Renal pelvis (tissue), 12 donors: ENCODE measurements around the gene FAAP100. TPM values are rescaled to one million over a fixed set of nuclear protein-coding genes. Genes with fewer than 3 reads are reported as not detected.
"Not testable (repeated sequence)": the region's sequence is repeated elsewhere in the genome, so short reads cannot be mapped to it uniquely, and the experiment has no call there.

Experiments used
- DNase-seq: peaks from one replicate; pipeline ENCODE4 v3.0.0-alpha.2; 2013
- long read RNA-seq, 16 experiments: transcript quantifications; one replicate each; lab custom pipeline, GENCODE V29; 2026
- polyA plus RNA-seq, 3 donors: library from polyadenylated mRNA; unstranded; fragments of 120-200 nt; gene quantifications; one replicate each; pipeline ENCODE4 v1.2.1, GENCODE V29; 2013; ENCODE audit not compliant: insufficient read length in 3 of 3

The FAAP100 gene, protein sequence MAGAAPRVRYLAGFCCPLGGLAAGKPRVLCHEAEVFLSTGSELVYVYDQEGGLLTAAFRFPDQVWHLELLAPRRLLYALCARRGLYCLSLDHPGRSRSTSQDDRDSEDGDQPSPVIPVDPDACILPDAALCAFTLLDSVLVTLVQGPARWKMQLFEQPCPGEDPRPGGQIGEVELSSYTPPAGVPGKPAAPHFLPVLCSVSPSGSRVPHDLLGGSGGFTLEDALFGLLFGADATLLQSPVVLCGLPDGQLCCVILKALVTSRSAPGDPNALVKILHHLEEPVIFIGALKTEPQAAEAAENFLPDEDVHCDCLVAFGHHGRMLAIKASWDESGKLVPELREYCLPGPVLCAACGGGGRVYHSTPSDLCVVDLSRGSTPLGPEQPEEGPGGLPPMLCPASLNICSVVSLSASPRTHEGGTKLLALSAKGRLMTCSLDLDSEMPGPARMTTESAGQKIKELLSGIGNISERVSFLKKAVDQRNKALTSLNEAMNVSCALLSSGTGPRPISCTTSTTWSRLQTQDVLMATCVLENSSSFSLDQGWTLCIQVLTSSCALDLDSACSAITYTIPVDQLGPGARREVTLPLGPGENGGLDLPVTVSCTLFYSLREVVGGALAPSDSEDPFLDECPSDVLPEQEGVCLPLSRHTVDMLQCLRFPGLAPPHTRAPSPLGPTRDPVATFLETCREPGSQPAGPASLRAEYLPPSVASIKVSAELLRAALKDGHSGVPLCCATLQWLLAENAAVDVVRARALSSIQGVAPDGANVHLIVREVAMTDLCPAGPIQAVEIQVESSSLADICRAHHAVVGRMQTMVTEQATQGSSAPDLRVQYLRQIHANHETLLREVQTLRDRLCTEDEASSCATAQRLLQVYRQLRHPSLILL
- 10 to 100 TPM; 27.1 to 40.7 (median 30.0) TPM for polyA plus RNA-seq
- long read RNA-seq, donor 1, partial matches to known transcripts, result 0 of 7 reads
- long read RNA-seq, donor 1, other reads (novel, unspliced or antisense), result 0 of 7 reads
- long read RNA-seq, donor 2, transcript FAAP100-201 (9 exons, 3,627 nt), result major isoform, 8 of 13 reads
- long read RNA-seq, donor 2, partial matches to known transcripts, result 0 of 13 reads
- long read RNA-seq, donor 2, other reads (novel, unspliced or antisense), result 0 of 13 reads
- long read RNA-seq, donor 3, transcript FAAP100-201 (9 exons, 3,627 nt), result major isoform, 5 of 25 reads
- long read RNA-seq, donor 3, partial matches to known transcripts, result 16 of 25 reads
- long read RNA-seq, donor 3, other reads (novel, unspliced or antisense), result 0 of 25 reads
- long read RNA-seq, donor 4, partial matches to known transcripts, result 0 of 7 reads
- long read RNA-seq, donor 4, other reads (novel, unspliced or antisense), result 0 of 7 reads
- long read RNA-seq, donor 5, partial matches to known transcripts, result 0 of 5 reads
- long read RNA-seq, donor 5, other reads (novel, unspliced or antisense), result 0 of 5 reads
- long read RNA-seq, donor 6, transcript FAAP100-202 (5 exons, 2,996 nt), result major isoform, 11 of 12 reads
- long read RNA-seq, donor 6, partial matches to known transcripts, result 0 of 12 reads
- long read RNA-seq, donor 6, other reads (novel, unspliced or antisense), result 0 of 12 reads
- long read RNA-seq, donor 7, transcript FAAP100-201 (9 exons, 3,627 nt), result major isoform, 7 of 10 reads
- long read RNA-seq, donor 7, partial matches to known transcripts, result 0 of 10 reads
- long read RNA-seq, donor 7, other reads (novel, unspliced or antisense), result 0 of 10 reads
- long read RNA-seq, donor 8, partial matches to known transcripts, result 0 of 1 reads
- long read RNA-seq, donor 8, other reads (novel, unspliced or antisense), result 0 of 1 reads
- long read RNA-seq, donor 9, partial matches to known transcripts, result 0 of 5 reads
- long read RNA-seq, donor 9, other reads (novel, unspliced or antisense), result 0 of 5 reads
- long read RNA-seq, donor 10, partial matches to known transcripts, result 0 of 3 reads
- long read RNA-seq, donor 10, other reads (novel, unspliced or antisense), result 0 of 3 reads
- long read RNA-seq, donor 11, partial matches to known transcripts, result 7 of 8 reads
- long read RNA-seq, donor 11, other reads (novel, unspliced or antisense), result 0 of 8 reads
- long read RNA-seq, donor 12, partial matches to known transcripts, result 0 of 8 reads
- long read RNA-seq, donor 12, other reads (novel, unspliced or antisense), result 0 of 8 reads
- long read RNA-seq, donor 13, partial matches to known transcripts, result 0 of 4 reads
- long read RNA-seq, donor 13, other reads (novel, unspliced or antisense), result 0 of 4 reads
- long read RNA-seq, donor 14, result 0 reads
- long read RNA-seq, donor 15, result 0 reads
- long read RNA-seq, donor 16, partial matches to known transcripts, result 0 of 6 reads
- long read RNA-seq, donor 16, other reads (novel, unspliced or antisense), result 0 of 6 reads

DNA sequence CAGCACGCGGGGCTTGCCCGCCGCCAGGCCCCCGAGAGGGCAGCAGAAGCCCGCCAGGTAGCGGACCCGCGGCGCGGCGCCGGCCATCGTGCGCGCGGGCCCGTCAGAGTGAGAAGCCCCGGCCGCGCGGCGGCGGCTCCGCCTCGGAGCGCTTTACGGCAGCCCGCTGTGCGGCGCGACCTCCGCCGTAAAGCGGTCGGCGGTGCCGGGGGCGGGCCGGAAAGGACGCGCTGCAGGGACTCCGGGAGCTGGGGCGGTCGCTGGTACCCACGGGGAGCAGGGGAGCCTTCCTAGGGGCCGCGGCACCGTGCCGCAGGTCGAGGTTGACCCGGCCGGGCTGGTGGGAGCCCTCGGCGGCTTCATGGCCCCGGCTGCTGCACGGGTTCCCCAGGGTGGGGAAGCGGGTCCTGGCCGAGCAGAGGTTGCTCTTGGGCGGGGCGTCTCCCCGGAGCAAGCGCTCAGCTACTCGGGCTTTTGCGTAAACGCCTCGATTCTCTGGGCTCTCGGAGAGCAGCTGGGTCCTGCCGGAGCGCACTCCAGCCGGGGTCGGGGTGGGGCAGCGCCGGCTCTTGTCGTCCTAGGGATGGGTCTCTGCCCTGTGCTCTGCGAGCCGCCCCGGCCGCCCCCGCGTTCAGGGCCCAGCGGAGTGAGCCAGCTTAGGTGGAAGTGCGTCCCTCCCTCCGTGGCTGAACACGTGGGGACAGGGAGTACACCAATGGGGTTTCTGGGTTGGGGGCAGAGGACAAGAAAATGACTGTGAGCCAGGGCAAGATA is at the start of gene FAAP100:
TSS of gene FAAP100 (minus strand) at position 110 of the 774 bp plus-strand sequence. CDS start at position 87, 23 bp downstream.
- peak; percentile 83 for DNase-seq

DNA sequence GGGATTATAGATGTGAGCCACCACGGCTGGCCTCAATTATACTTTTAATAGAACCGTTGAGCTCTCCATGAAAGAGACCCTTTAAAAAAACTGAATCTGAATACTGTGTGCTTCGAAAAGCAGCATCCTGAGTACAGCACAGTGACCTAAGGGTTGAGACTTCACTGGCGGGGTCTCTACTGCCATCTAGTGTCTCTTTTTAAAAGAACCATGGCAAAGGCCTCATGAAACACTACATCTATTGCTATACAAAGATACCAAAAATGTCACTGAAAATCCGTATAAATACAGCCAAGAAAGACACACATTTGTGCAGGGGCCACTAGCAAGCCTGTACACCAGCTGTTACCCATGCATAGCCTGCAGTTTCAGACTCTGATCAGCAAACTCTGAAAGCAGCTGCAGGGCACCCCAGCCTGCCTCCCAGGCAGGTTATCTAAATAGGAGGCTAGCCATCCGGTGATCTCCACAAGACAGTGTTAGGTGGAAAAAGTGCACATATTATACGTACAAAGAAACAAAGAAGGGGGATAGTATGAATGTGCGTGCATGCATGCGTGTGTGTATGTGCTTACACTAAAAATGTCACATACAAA is 49.5 kb upstream of the FAAP100 start:
- peak; percentile 74 for DNase-seq

DNA sequence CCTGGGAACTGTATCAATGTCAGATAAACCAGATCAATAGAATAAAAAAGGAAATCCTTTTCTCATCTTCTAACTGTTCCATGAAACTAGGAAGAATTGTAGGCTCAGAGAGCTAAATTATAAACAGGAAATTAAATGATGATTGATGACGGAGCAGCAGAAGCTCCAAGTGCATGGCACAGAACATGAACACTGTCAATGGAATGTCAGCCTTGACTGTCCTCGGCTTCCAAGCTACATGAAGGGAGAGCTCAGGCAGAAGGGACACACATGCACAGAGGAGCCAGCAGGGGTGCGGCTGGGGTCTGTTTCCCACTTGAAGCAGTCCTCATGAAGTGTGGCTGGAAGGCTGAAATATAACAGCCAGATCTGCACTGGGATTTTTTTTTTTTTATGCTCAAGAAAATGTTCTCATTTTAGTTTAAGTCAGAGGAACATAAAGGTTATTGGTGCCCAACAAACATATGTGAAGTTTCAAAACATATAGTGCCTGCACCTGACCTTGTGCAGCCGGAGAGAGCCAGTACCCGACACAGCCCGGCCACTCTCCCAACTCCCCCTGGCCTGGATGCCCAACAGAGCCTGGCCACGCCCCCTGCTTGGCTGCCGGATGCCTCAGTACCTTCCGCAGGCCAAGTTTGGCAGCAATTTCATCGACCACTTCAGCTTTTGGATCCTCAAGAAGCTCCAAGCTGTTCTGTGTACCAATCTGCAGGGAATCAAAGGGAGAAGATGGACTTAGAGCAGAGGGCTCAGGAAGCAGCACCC is 47.8 kb upstream of the FAAP100 start:
- DNase-seq, result no peak

- no peak for DNase-seq
Observed at GRCh38 chr17:81593105-81593871, 41.1 kb upstream of the FAAP100 start.

DNA sequence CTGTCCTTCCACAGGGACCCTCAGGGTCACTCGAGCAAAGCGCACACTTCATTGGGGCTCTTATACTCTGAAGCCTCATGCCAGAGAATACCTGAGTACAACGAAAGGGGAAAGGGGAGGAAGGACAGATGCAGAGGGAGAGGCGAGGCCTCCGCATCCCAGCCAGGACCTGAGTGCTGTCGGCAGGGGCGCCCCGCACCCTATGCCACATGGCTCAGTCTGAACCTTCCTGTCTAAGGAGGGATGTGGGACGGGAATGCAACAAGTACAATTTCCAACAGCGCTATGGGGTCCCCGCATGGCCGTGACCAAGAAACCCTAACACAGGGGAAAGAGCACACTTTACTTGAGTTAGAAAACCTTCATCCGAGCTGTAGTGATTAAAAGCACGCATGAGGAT is 39.8 kb upstream of the FAAP100 start:
- DNase-seq, result no peak

DNA sequence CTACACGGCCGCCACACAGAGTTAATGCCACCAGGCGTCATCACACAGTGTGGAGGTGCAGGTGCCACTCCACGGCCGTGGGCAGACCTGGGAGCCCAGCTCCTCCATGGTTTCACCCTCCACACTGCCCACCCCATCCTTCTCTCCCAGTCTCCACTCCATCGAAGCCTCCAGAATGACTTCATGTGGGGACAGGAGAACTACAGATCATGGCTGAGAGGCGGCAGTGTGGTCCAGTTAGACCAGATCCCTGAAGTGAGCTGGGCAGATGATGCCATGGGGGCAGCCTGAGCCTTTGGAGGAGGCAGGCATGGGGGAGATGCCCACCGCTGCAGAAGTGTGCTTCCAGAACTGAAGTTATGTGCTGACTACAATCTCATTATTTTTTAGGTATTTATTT is 38.0 kb upstream of the FAAP100 start:
- no peak for DNase-seq

GRCh38 chr17:81589612-81590011 is 37.5 kb upstream of the FAAP100 start:
- DNase-seq, result no peak

- DNase-seq, result no peak
Observed at GRCh38 chr17:81586096-81586495, 33.9 kb upstream of the FAAP100 start.

- DNase-seq, result not testable (repeated sequence)
Observed at GRCh38 chr17:81584771-81585170, 32.6 kb upstream of the FAAP100 start.

GRCh38 chr17:81583589-81584342 is 31.6 kb upstream of the FAAP100 start:
- peak; percentile 60 for DNase-seq

GRCh38 chr17:81582749-81583148 is 30.6 kb upstream of the FAAP100 start:
- no peak for DNase-seq

GRCh38 chr17:81582341-81582740 is 30.2 kb upstream of the FAAP100 start:
- DNase-seq, result no peak

DNA sequence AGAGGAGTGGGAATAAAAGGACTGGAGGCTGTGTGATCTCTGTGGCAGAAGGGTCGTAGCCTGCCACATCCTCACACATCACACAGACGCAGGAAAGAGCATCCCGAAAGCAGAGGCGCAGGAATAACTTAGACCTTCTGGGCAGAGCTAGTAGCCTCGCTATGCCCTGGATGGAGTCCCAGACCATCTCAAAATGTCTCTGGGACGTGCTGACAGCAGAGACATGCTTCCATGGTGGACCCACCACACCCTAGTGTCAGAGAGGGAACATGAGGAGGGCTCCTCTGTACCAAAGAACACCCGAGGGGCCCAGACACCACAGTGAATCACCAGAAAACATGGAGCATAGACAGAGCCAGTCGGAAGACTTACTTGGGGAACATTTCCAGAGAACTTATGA is 29.6 kb upstream of the FAAP100 start:
- no peak for DNase-seq

DNA sequence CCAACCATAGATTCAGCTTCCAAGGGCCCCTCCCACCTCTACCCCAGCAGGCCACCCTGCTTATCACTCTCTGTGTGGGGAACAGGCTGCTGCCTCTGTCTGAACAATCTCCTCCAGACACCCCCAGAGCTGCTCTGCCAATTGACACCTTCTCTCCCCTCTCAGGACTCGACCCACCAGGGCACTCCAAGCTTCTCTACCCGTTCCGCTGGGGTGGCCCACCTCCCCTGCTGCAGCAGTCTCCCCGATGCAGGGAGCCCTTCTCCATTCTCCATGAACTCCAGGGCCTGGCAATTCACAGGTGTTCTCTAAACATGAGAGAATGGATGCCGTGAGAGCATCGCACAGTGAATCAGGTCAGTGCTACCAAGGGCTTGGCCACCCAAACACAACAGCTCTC is 28.3 kb upstream of the FAAP100 start:
- no peak for DNase-seq

DNA sequence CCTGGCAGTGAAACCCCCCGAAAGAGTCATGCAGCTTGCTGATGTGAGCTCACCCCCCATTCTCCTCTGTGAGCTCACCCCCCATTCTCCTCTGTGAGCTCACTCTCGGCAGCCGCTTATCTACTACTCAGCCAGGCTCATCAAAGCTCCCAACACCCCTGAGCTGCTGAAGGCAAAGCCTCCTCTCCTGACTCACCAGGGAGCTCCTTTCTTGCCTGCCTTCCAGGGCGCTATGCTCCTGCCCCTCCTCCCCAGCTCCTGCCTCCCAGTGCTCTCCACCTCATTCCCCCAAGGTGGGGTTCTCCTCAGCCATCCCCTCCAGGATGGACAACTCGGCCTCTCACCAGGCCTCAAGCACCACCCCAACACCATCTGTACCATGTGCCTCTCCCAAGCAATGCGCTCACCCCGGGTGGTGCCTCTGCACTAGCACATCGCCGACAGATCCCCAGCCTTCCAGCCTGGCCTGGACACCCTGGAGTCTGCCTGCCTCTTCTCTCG is 27.7 kb upstream of the FAAP100 start:
- DNase-seq, result no peak

GRCh38 chr17:81579298-81579697 is 27.1 kb upstream of the FAAP100 start:
- DNase-seq, result no peak
